GM18951 (cell line): Measurements from ENCODE around the gene AQP2.

Experiments
- POLR2A ChIP-seq: IDR thresholded peaks from 4 replicates; pipeline ENCODE4 v1.6.1; 2011; ENCODE audit warnings: mild to moderate bottlenecking; ENCODE audit not compliant: insufficient read length, insufficient read depth; ENCODE audit errors: extremely low read depth
- in situ Hi-C: fragments of 300-500 bp; cut with MboI; formaldehyde crosslinking; loops from one replicate; pipeline ENCODE4 v1.12.0; 2022; ENCODE audit warnings: low sequenced_read_pairs, mixed read lengths, inconsistent platforms; ENCODE audit not compliant: unreplicated experiment

Gene AQP2

DNA sequence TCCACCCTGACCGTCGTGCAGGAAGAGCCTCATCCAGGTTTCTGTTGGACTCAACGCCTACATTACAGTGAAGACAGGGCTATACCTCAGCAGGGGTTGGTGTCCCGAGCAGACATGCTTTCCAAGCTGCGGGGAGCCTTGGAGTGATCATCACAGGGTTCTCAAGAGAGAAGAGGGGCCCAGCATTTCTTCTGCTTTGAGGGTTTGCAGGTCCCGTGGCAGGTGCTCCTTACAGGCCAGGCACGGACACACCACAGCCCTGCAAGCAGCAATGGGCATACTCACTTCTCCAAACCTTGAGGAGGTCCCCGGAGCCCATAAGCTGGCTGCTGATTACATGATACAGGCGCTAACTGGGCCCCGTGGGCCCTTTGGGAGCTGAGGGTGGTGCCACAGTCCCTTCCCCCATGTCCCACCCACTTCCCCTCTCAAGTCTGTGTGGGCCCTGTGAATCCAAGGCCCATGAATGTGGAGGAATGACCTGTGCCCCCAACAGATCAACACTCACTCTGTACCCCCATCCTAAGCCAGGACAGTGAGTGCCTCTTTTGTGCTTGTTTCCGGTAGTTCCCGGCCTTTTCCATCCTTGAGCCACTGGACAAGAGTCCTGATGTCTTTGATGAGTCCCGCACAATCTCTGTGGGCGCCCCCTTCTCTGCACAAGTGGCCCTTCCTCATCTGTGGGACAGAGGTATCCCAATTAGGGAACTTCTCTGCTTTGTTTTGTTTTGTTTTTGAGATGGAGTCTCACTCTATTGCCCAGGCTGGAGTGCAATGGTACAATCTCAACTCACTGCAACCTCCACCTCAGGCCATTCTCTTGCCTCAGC, 1.1 kb downstream of the AQP2 start:
- TF ChIP-seq POLR2A: no peak
- in situ Hi-C loops: no loop called here

DNA sequence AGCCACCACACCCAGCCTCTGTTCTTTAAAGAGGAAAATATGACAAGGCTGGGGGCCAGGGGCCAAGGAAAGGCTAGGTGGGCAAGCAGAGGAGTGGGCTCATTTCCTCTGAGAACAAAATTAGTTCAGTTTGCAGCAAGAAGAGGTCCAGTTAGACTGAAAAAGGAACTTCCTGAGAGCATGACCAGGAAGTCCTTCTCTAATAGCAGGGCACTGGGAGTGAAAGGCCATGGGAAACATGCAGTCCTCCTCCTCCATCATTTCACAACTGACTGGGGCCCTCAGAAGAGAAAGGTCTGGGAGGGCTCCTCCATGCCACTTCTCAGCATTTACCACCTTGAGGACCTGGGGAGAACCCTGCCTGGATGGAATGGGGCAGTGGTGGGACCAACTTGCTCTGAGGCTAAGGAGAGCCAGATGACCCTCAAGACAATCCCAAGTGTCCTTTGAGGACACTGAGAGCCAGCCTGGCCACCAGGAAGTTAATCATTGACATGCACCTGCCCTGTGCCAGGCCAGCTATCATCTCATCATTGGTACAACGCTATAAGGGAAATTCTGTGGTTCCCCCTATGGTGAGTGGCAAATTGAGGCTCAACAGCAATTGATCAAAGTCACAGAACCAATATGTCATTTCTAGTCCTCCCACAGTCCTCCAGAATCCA, 2.0 kb downstream of the AQP2 start:
- no peak for TF ChIP-seq POLR2A
- in situ Hi-C loops: no loop called here

DNA sequence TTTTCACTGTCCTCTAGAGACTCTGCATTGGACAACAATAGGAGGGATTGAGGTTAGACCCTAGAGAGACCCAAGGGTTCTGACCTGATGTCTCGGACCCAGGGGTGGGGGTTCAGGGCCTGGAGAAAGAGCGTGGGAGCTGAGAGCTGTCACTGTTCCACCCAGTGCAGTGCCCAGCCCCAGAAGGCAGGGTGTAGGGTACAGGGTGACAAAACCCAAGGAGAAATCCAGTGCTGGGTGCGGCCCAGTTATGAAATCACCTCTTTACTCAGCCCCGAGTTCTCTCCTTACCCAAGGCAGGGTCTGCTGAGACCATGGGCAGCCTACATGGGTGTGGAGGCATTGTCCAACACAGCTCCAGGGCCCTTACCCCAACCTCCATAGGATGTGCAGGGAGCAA, 2.6 kb downstream of the AQP2 start:
- in situ Hi-C loops: no loop called here
- TF ChIP-seq POLR2A: no peak

DNA sequence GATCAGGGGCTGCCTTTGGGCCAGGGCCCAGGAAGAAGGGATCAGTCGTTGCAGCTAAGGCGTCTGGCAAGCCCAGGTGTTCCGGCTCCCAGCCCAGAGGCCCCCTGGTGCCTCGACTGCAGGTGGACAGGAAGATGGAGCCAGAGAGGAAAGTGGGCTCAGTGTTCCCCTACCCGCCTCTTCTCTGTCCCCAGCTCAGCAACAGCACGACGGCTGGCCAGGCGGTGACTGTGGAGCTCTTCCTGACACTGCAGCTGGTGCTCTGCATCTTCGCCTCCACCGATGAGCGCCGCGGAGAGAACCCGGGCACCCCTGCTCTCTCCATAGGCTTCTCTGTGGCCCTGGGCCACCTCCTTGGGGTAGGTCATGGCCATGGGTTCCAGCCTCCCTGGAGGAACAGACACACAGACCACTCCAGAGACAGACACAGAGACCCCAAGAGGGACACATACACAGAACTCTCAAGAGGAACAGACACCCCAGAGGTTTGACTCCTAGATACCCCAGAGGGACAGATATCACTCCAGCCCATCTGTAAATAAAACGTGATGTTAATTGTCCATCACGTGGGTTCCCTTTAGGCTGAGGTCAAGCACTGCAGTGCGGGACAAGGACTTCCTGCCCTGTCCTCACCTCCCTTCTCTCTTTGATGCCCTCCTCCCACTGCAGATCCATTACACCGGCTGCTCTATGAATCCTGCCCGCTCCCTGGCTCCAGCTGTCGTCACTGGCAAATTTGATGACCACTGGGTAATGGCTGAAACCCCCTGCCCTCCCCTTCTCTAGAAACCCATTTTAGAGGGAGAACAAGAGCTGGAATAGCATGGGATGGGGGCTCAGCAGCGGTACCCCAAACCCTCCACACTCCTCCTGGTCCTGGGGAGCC, 3.7 kb downstream of the AQP2 start:
- in situ Hi-C loops: no loop called here
- no peak for TF ChIP-seq POLR2A

DNA sequence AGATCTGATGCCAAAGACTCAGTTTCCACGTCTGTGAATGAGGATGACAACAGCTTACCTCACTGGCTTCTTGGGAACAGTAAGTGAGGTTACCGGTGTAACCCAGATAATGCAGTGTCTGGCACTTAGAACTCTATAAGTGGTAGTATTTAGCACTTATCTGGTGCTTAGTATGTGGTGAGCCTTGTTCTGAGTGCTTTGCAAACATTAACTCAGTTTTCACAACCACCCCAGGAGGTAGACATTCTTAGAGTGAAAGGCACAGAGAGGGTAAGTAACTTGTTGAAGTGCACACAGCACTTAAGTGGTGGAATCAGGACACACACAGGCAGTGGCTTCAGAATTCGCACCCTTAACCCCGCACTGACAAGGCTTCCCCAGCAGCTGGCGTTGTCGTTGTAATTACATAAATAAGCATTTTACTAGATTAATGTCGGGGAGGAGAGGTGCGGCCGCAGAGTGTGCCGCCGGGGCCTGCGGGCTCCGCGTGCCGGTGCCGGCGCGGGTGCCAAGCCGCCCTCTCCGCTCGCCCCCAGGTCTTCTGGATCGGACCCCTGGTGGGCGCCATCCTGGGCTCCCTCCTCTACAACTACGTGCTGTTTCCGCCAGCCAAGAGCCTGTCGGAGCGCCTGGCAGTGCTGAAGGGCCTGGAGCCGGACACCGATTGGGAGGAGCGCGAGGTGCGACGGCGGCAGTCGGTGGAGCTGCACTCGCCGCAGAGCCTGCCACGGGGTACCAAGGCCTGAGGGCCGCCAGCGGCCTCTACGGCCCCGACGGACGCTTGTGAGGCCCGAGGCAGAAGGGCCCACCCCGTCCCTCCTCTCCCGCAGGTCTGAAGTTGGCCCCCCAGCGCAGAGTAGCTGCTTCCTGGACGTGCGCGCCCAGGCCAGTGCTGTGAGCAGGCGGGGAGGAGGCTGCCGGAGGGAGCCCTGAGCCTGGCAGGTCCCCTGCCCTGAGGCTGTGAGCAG, 4.6 kb downstream of the AQP2 start:
- in situ Hi-C loops: no loop called here
- no peak for TF ChIP-seq POLR2A

DNA sequence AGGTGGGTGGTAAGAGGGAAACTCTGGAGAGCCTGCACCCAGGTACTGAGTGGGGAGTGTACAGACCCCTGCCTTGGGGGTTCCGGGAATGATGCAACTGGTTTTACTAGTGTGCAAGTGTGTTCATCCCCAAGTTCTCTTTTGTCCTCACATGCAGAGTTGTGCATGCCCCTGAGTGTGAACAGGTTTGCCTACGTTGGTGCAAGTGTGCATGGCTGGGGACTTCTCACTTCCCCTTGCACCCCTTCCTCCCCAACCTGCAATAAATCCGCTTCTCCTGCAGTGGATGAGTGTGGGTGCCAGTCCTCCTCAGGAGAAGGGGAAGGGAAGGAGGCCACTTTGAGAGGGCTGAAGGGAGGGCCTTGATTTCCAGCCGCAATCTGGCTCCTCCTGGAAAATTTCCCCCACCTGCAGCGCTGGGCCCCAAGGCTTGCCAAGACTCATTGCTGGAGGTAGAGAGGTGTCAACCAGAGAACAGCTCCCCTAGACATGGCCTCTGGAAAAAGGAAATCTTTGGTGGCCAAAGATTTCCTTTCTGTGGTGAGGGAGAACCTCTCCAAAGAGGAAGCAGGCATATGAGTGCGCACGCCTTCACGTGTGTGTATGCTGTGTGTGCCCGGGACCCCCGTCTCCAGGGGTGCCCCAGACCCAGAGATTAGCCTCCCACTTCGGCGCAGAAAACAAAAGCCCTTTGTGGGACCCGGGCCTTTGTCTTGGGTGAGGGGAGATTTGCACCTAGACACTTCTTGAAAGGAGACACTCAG, 5.5 kb downstream of the AQP2 start:
- TF ChIP-seq POLR2A: no peak
- in situ Hi-C loops: no loop called here

DNA sequence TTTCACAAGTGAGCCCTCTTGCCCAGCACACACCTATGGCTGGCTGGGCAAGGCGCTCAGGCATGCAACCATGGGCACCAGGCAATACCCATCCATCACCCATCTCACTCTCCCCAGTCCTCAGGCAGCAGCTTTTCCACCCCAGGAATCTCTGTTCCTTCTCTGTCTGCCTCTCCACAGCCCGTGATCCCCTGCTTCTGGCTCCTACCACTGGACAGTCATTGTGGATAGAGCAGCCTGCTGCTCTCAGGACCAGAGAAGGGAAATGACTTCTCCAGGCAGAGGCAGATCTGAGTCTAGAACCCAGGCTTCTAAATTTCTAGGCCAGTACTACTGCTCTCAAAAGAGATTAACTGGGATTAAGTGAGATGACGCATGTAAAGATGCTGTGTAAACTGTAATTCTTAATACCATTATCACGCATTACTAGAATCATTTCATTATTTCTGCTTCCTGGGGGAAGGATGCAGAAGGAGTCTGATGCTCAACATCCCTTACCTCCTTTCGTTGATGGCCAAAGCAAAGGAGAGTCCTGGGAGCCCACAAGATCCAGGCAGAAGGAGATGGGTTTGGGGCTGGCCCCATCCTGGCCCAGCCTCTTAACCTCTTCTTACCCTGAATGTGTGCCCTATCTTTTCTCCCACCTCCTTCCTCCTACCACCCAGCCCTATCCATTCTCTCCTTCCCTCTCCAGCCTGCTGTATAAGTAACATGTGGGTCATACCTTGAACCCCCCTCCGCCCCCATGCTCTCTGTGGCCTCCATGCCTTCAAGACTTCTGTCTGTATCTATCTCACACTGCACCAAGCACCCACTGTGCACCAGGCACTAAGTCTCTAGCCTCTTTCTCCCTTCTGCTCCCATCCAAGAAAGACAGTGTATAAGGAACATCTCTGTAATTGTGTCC, 6.4 kb downstream of the AQP2 start:
- in situ Hi-C loops: no loop called here

DNA sequence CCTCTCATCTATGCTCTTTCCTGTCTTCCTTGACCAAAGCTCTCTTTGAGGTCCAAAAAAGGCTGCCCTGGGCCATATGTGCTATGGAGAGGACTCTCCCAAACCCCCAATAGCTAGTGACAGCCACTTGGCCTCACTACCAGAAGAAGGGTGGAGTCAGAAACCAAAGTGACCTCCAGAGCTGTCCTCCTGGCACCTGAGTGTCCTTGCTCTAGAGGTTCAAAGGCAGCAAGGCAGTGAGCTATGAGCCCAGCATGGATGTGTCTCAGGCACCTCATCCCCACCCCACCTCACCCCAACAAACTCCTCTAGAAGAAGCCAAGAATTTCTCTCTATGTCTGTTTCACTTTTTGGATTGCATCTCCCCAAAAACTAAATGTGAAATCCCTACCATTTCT, 7.0 kb downstream of the AQP2 start:
- no peak for TF ChIP-seq POLR2A
- in situ Hi-C loops: no loop called here

More for the DNA sequence above, 6.4 kb downstream of the AQP2 start:
- TF ChIP-seq POLR2A: no peak

DNA sequence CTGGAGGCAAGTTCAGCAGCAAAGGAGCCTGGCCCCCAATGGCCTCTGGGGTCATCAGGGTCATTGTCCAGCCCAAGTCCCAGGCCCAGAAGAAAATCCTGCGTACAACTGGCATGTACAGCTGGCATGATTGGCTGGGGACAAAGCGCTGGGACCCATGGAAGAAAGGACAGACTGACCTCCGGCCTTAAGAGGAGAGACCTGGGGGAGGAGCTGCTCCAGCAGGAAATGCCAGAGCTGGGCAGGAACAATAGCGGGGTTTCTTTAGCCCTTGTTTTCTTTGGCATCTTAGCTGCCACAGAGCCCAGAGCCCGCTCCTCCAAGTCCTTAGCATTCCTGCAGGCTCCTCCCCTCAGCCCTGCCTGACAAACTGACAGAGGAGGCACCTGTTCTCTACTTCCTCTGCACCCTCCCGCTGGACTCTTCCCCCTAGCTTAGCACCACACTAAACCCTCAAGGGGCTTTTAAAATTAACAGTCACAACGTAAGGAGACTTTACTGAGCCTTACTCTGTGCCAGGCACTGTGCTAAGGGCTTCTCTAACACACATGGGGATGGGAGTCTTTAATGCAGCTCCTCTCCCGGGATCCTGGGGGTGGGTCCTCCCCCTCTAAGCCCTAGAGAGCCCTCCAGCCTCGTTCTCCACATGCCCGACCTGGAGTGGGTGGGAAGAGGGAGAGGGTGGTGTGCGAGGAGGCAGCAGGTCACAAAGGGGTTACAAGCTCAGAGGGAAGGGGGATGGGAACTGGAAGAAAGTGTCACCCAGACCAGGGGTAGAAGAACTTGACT, 9.3 kb downstream of the AQP2 start:
- TF ChIP-seq POLR2A: no peak
- in situ Hi-C loops: no loop called here

DNA sequence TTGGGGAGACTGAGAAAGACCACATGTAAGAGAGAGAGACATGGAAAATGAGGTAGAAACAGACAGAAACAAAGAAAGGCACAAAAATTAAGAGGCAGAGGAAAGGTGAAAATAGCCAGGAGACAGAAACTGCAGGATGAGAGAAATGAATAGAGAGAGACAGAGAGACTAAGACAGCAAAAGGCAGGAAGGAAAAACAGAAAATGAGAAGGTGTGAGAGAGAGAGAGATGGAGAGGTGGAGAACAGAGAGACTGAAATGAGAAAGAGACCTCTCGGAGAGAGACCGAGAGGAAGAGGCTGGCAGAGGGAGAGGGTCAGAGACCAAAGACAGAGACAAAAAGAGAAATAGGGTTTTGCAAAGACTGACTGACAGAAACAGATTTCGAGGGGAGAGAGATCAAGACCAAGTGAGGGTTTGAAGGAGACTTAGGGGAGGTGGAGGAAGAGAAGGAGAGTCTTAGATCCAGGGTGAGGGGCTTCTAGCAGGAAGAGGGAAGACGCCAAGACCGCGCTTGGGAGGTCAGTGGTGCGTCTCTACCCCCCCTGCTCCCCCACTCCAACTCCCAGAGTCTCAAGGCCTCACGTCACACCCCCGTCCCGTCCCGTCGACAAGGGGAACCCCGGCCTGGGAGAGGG, 10.1 kb downstream of the AQP2 start:
- no peak for TF ChIP-seq POLR2A
- in situ Hi-C loops: no loop called here
